Mucosa of descending colon (tissue), 3 donors: ENCODE measurements around the gene CCT4. TPM values are rescaled to one million over a fixed set of nuclear protein-coding genes. Genes with fewer than 3 reads are reported as not detected.
A peak's percentile ranks its signal among the peaks of the same experiment; 100 is the strongest.
"Not testable (repeated sequence)": the region's sequence is repeated elsewhere in the genome, so short reads cannot be mapped to it uniquely, and the experiment has no call there.

Experiments used
- ATAC-seq: fragments of 200-7000 bp; cut with Tn5 transposase; one replicate; pipeline ENCODE4 v1.9.1; 2020; ENCODE audit warnings: mild to moderate bottlenecking, moderate library complexity
- DNase-seq, 3 donors: peaks; one replicate each; pipeline ENCODE4 v3.0.0-alpha.2; 2020
- H3K36me3 ChIP-seq: fragments of 200-600 bp; one replicate; pipeline ENCODE4 v1.8.0; 2021; ENCODE audit warnings: low read depth, mild to moderate bottlenecking
- H3K4me1 ChIP-seq: fragments of 200-600 bp; one replicate; pipeline ENCODE4 v1.8.0; 2021; ENCODE audit warnings: low read depth, mild to moderate bottlenecking
- H3K4me3 ChIP-seq: fragments of 200-600 bp; one replicate; pipeline ENCODE4 v1.8.0; 2021; ENCODE audit warnings: mild to moderate bottlenecking
- H3K9me3 ChIP-seq: fragments of 200-600 bp; one replicate; pipeline ENCODE4 v1.8.0; 2021; ENCODE audit warnings: mild to moderate bottlenecking
- CTCF ChIP-seq: fragments of 200-600 bp; IDR thresholded peaks from one replicate; pipeline ENCODE4 v1.8.0; 2022; ENCODE audit warnings: antibody characterized with exemption, mild to moderate bottlenecking
- intact Hi-C, 2 donors: fragments of 100-400 bp; cut with DNase I in 1 of 2; cut with micrococcal nuclease in 1 of 2; formaldehyde crosslinking; loops; one replicate each; pipeline versions ENCODE4 v1.11.0 to v1.11.1; 2022; cut with DNase I, micrococcal nuclease
- total RNA-seq, 3 donors: library from RNA; stranded (reverse); fragmentation: NEBNext Ultra II Directional in 2 of 3; extraction: Animal tissue kit (Norgen Biotek cat#: 25700) in 2 of 3; gene quantifications; one replicate each; pipeline versions ENCODE4 v1.2.1 to v1.2.4, GENCODE V29; 2021 to 2023
- donor health status: DM: no; HTN: no; CAD: no; lungs with moderate emphysema.
- donor health status: DM: no; HTN: no; CAD: no.
- donor health status: DM: no; HTN: yes; CAD: no.

The CCT4 gene
- total RNA-seq, 3 donors from 2014 or later = 65.7 to 104 (median 80.4) TPM

GRCh38 chr2:61853847-61854563, 34.5 kb downstream of the CCT4 start, which contains the start of gene FAM161A:
TSS of gene FAM161A (minus strand) at chr2:61854060. CDS start at chr2:61854041, 19 bp downstream.
- H3K9me3 ChIP-seq = no peaks in the 10 kb centered on the region
- peak within 1 kb of the TSS; percentile 47 for H3K4me3 ChIP-seq
- intact Hi-C loops = no loop called here
- no peak for TF ChIP-seq CTCF
- no peaks in the 10 kb centered on the region for H3K36me3 ChIP-seq
- ATAC-seq (peak; percentile 89), DNase-seq (peak; percentile 84 to 92 (median 86))
- H3K4me1 ChIP-seq = peaks cover 15% of the 10 kb centered on the region

- intact Hi-C loops = no loop called here
- H3K4me3 ChIP-seq = peak overlapping the region; percentile 47
- H3K4me1 ChIP-seq = peaks cover 15% of the 10 kb centered on the region
- ATAC-seq (peak; percentile 77), DNase-seq (peak; percentile 20 to 50 (median 32))
- no peaks in the 10 kb centered on the region for H3K36me3 ChIP-seq
- no peak for TF ChIP-seq CTCF
- no peaks in the 10 kb centered on the region for H3K9me3 ChIP-seq
Measured at GRCh38 chr2:61853086-61853846, 35.2 kb downstream of the CCT4 start.

- ATAC-seq, intact Hi-C loops, H3K9me3 ChIP-seq, H3K36me3 ChIP-seq, H3K4me3 ChIP-seq, DNase-seq: not testable (repeated sequence)
- peaks cover 15% of the 10 kb centered on the region for H3K4me1 ChIP-seq
Measured at GRCh38 chr2:61851270-61851669, 37.2 kb downstream of the CCT4 start.

- TF ChIP-seq CTCF = no peak
- H3K36me3 ChIP-seq = no peaks in the 10 kb centered on the region
- intact Hi-C loops = no loop called here
- H3K9me3 ChIP-seq = no peaks in the 10 kb centered on the region
- H3K4me1 ChIP-seq = no peaks in the 10 kb centered on the region
- DNase-seq = no peak
- no peak for ATAC-seq
- H3K4me3 ChIP-seq = no peak overlapping the region
Measured at GRCh38 chr2:61845320-61845719, 43.1 kb downstream of the CCT4 start.

- intact Hi-C loops = no loop called here
Measured at GRCh38 chr2:61841286-61841685, 47.2 kb downstream of the CCT4 start.

More at GRCh38 chr2:61841286-61841685, 47.2 kb downstream of the CCT4 start:
- TF ChIP-seq CTCF = no peak
- no peaks in the 10 kb centered on the region for H3K9me3 ChIP-seq
- no peak overlapping the region for H3K4me3 ChIP-seq
- H3K4me1 ChIP-seq = no peaks in the 10 kb centered on the region
- ATAC-seq (no peak), DNase-seq (no peak)
- H3K36me3 ChIP-seq = no peaks in the 10 kb centered on the region
